Mesothelial cell of epicardium (in vitro differentiated cells): Measurements from ENCODE around the gene DNAJB8. TPM values are rescaled to one million over a fixed set of nuclear protein-coding genes. Genes with fewer than 3 reads are reported as not detected.

Source experiments
- DNase-seq, 2 experiments: peaks; one replicate each; pipeline ENCODE4 v3.0.0; 2021; ENCODE audit warnings: low spot score in 2 of 2; ENCODE audit not compliant: unreplicated experiment in 2 of 2
- H3K27ac Mint-ChIP-seq: 2 replicates; pipeline ENCODE4 v1.8.0; 2021; ENCODE audit warnings: mixed read lengths
- H3K27me3 Mint-ChIP-seq: 2 replicates; pipeline ENCODE4 v1.8.0; 2021; ENCODE audit warnings: low read depth, mixed read lengths
- H3K36me3 Mint-ChIP-seq: 2 replicates; pipeline ENCODE4 v1.8.0; 2021; ENCODE audit warnings: mixed read lengths
- H3K4me1 Mint-ChIP-seq: 2 replicates; pipeline ENCODE4 v1.8.0; 2021; ENCODE audit warnings: mixed read lengths
- H3K4me3 Mint-ChIP-seq: 2 replicates; pipeline ENCODE4 v1.8.0; 2021; ENCODE audit warnings: mild to moderate bottlenecking, moderate library complexity, mixed read lengths
- H3K9me3 Mint-ChIP-seq: 2 replicates; pipeline ENCODE4 v1.8.0; 2021; ENCODE audit warnings: mixed read lengths
- total RNA-seq: library from RNA; stranded (reverse); gene quantifications from 3 replicates; pipeline ENCODE4 v1.2.1, GENCODE V29; 2021
- TF ChIP-seq, protein P1 (sequence below): fragments of 200-600 bp; sonication (generic); IDR thresholded peaks from one replicate; pipeline ENCODE4 v1.5.0; 2021; ENCODE audit warnings: antibody characterized with exemption; ENCODE audit not compliant: unreplicated experiment

Gene DNAJB8
- total RNA-seq, 1 donor from 2014 or later = not detected

DNA sequence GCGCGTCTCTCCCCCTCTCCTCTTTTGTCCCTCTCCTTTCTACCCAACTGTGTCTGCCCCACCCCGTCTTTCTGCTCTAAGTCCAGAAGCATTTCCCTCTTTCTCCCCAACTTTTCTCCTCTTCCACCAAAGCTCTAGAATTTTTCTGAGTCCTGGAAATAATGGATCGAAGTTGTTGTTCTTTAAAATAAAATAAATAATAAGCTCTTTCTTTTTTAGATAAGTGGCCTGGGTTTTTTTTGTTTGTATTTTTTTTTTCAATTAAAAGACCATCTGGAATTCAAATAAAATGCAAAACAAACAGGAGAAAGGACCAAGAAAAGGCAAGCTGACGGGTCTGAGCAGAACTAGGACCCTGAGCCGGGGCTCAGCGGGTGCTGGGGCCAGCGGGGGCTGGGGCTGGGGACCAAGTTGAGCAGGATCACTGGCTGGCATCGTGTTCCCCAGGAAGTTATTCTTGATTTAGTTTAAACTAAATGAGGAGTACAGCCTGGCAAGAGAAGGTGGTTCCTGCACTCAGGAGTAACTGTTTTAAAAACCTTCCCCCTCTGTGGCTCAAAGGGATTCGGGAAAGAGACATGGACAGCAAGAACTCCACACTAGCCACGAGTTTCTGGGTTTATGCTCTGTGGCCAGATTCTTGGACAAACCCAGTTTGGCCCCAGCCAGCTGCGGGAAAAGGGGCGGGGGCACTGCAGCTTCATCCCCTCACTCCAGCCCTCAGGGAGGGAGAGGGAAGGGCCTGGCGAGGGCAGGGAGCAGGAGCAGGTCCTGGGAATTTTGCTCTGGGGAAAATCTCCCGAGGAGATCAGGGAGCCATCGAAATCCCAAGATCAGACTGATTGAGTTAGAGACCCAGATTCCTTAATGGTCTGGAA is 18.0 kb upstream of the DNAJB8 start:
- Mint-ChIP-seq H3K27me3 (no peaks in the 10 kb centered on the region), H3K36me3 (peaks cover 10% of the 10 kb centered on the region), H3K9me3 (no peaks in the 10 kb centered on the region), H3K4me3 (peak overlapping the region; percentile 94), H3K4me1 (peaks cover 46% of the 10 kb centered on the region), H3K27ac (peak overlapping the region; percentile 66)
- TF ChIP-seq, protein P1, sequence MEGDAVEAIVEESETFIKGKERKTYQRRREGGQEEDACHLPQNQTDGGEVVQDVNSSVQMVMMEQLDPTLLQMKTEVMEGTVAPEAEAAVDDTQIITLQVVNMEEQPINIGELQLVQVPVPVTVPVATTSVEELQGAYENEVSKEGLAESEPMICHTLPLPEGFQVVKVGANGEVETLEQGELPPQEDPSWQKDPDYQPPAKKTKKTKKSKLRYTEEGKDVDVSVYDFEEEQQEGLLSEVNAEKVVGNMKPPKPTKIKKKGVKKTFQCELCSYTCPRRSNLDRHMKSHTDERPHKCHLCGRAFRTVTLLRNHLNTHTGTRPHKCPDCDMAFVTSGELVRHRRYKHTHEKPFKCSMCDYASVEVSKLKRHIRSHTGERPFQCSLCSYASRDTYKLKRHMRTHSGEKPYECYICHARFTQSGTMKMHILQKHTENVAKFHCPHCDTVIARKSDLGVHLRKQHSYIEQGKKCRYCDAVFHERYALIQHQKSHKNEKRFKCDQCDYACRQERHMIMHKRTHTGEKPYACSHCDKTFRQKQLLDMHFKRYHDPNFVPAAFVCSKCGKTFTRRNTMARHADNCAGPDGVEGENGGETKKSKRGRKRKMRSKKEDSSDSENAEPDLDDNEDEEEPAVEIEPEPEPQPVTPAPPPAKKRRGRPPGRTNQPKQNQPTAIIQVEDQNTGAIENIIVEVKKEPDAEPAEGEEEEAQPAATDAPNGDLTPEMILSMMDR = no peak
- no peak for DNase-seq

DNA sequence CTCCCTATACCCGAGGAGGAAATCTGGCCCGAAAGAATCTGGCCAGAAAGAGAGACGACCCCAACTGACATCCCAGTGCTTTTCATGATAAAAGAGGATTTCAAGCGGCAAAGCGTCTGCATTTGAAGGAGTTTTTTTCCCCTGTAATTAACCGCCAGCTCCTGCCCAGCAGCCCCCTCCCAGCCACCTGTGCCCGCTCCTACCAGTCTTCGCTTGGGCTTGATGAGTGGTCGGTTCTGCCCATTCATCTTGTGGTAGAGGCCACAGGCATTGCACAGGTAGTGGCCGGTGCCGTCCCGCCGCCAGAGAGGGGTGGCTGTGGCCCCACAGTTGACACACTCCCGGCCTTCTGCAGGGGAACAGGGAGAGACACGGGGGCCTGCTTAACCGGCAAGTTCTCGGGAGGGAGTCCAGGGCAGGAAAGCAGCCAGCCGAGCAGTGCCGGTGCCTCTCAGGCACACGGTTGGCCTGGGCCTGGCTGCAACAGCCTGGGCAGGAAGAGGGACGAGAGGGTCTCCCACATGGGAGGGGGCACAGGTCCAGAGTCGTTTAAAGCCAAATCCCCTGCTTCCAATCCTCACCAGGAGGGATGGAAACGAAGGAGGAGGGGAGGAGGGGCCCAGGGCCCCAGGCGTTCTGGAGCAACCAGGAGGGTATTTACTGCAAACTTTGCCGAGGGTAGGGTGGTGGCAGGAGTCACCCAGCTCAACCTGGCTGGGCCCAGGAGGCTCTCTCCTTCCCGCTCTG is 17.1 kb upstream of the DNAJB8 start:
- peaks cover 13% of the 10 kb centered on the region for H3K36me3 Mint-ChIP-seq
- no peaks in the 10 kb centered on the region for H3K27me3 Mint-ChIP-seq
- H3K4me1 Mint-ChIP-seq = peaks cover 46% of the 10 kb centered on the region
- H3K9me3 Mint-ChIP-seq = no peaks in the 10 kb centered on the region
- TF ChIP-seq, protein P1 = no peak
- H3K27ac Mint-ChIP-seq = peak overlapping the region; percentile 77
- DNase-seq = no peak
- peak overlapping the region; percentile 94 for H3K4me3 Mint-ChIP-seq

DNA sequence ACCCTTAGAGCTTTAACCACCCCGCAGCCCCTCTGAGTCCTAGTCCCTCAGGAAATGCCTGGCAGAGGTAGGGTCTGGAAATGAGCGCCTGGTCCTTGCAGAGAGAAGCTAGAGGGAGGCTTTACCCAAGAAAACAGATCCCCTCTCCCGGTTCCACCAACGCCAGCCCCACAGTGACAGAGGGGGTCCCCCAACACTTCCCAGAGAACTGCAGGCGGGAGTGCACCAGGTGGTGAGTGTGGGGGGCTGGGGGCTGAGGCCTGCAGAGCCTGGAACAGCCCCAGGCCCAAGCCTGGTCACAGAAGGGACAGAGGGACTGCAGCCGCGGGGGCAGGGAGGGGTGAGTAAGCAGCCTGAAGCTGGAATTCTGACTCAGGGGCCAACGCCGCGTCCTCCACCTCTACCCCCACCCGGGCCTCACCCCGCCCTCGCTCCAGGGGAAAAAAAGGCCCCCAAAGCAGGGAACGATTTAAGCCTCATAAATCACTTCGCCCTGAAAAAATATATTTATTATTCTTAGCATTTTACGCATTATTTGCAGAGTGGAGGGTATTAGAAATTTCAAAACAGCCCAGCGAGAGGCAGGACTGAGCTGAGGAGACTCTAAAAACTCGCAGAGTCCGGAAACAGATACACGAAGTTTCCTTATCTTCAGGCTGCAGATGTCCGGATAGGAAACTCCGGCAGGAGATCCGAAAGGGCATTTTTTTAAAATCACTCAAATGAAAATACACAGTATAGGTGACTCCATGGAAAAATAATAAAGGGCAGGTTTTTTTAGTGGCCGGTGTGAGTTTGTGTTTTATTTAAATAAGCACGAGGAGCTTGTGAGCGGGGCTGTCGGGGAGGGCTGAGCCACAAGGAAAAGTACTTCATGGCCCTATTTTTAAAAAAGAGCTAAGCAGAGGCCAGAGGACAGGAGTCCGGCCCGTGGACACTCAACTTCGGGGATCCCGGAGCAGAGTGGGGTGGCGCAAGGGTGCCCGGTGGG is 16.3 kb upstream of the DNAJB8 start:
- no peak for DNase-seq
- H3K9me3 Mint-ChIP-seq = no peaks in the 10 kb centered on the region
- TF ChIP-seq, protein P1 = no peak
- peak overlapping the region; percentile 81 for H3K27ac Mint-ChIP-seq
- H3K27me3 Mint-ChIP-seq = no peaks in the 10 kb centered on the region
- H3K4me1 Mint-ChIP-seq = peaks cover 46% of the 10 kb centered on the region
- H3K36me3 Mint-ChIP-seq = peaks cover 21% of the 10 kb centered on the region
- H3K4me3 Mint-ChIP-seq = peak overlapping the region; percentile 94

DNA sequence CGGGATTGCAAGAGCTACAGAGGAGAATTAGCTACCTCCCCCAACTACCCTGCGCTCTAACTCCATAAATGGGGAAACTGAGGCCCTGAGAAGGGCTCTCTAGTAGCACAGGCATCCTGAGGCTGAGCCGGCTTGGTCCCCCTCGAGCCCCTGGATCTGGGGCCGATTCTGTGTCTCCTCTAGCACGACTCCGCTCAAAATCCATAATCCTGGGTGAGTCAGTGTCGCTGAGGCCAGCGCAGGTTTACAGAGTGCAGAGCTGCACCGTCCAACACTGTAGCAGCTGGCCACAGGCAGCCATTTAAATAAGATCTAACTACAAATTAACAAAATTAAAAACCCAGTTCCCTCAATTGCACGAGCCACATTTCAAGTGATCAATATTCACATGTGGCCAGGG is 15.5 kb upstream of the DNAJB8 start:
- Mint-ChIP-seq H3K9me3 (no peaks in the 10 kb centered on the region), H3K4me1 (peaks cover 44% of the 10 kb centered on the region), H3K27me3 (no peaks in the 10 kb centered on the region), H3K36me3 (peaks cover 25% of the 10 kb centered on the region), H3K4me3 (peak overlapping the region; percentile 53), H3K27ac (peak overlapping the region; percentile 81)
- TF ChIP-seq, protein P1 = no peak
- no peak for DNase-seq

DNA sequence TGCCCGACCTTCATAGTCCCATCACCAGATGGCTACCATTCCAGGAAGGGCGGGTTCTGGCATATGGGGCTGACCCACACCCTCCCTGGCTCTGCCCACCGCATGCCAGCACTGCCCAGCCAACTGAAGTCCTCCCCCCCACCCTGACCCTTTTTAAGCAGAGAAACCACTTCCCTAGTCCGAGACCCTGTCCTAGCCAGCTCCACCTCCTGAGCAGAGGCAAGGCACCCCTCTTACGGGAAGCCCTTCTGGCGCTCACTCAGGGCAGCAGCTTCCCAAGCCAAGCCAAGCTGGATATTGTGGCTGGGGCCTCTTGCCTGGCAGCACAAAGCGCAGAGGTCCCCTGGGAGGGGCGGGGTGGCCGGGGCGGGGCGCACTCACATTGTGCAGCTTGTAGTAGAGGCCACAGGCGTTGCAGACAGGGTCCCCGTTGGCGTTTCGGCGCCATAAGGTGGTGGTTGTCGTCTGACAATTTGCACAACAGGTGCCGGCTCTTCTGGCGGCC is 14.8 kb upstream of the DNAJB8 start:
- Mint-ChIP-seq H3K27me3 (no peaks in the 10 kb centered on the region), H3K4me1 (peaks cover 41% of the 10 kb centered on the region), H3K4me3 (no peak overlapping the region), H3K27ac (no peak overlapping the region), H3K36me3 (peaks cover 25% of the 10 kb centered on the region), H3K9me3 (no peaks in the 10 kb centered on the region)
- no peak for DNase-seq
- TF ChIP-seq, protein P1 = no peak
